HG02970 (cell line): Measurements from ENCODE around the gene LPCAT3.

ENCODE experiments used
- ATAC-seq: cut with Tn5 transposase; IDR thresholded peaks from one replicate; pipeline ENCODE4 v1.9.1; 2021; ENCODE audit warnings: mild to moderate bottlenecking, moderate library complexity, moderate number of reproducible peaks; ENCODE audit not compliant: unreplicated experiment, low FRiP score

LPCAT3 gene

GRCh38 chr12:6955108-6956020 lies 62.9 kb downstream of the LPCAT3 start:
- no peak for ATAC-seq

- ATAC-seq: no peak
Measured at GRCh38 chr12:6954316-6955107, 63.8 kb downstream of the LPCAT3 start.

- peak; percentile 46 for ATAC-seq
Measured at GRCh38 chr12:6953442-6954315, 64.6 kb downstream of the LPCAT3 start.

GRCh38 chr12:6952863-6953441 lies 65.3 kb downstream of the LPCAT3 start:
- no peak for ATAC-seq

GRCh38 chr12:6952121-6952862 lies 66.0 kb downstream of the LPCAT3 start:
- ATAC-seq: no peak

GRCh38 chr12:6951551-6952120 lies 66.6 kb downstream of the LPCAT3 start:
- ATAC-seq: no peak

- no peak for ATAC-seq
Measured at GRCh38 chr12:6950811-6951540, 67.3 kb downstream of the LPCAT3 start, which contains the start of gene PTPN6. PTPN6 (plus strand) TSS chr12:6951356; CDS start chr12:6951513, 157 bp downstream.

- no peak for ATAC-seq
Measured at GRCh38 chr12:6950401-6950801, 67.9 kb downstream of the LPCAT3 start.

- ATAC-seq: no peak
Measured at GRCh38 chr12:6948873-6949594, 69.2 kb downstream of the LPCAT3 start.

- no peak for ATAC-seq
Measured at GRCh38 chr12:6947615-6948014, 70.7 kb downstream of the LPCAT3 start.

GRCh38 chr12:6946920-6947374 lies 71.3 kb downstream of the LPCAT3 start:
- ATAC-seq: no peak

- ATAC-seq: no peak
Measured at GRCh38 chr12:6946033-6946919, 72.0 kb downstream of the LPCAT3 start.

- no peak for ATAC-seq
Measured at GRCh38 chr12:6945613-6946012, 72.7 kb downstream of the LPCAT3 start.

GRCh38 chr12:6944381-6945186 lies 73.7 kb downstream of the LPCAT3 start:
- peak; percentile 36 for ATAC-seq

GRCh38 chr12:6943722-6944380 lies 74.4 kb downstream of the LPCAT3 start, which contains the start of the genes C12orf57 and RNU7-1:
C12orf57 (plus strand) TSS chr12:6944022; CDS start chr12:6944122, 100 bp downstream.
RNU7-1 (plus strand) TSS chr12:6943816.
- peak; percentile 37 for ATAC-seq
